ENCODE measurements around the gene ATP11A.

Gene ATP11A

DNA sequence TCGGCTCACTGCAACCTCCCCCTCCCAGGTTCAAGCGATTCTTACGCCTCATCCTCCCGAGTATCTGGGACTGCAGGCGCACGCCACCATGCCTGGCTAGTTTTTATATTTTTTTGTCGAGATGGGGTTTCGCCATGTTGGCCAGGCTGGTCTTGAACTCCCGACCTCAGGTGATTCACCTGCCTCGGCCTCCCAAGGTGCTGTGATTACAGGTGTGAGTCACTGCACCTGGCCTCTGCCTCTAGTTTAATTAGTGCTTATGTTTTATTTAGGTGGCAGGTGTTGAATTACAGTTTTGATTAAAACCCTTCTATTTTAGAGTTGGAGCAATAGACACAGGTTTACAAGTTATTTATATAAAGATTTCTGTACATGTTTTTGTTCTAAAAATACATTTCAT, 42.8 kb downstream of the ATP11A start:
- TF ChIP-seq, protein P1, sequence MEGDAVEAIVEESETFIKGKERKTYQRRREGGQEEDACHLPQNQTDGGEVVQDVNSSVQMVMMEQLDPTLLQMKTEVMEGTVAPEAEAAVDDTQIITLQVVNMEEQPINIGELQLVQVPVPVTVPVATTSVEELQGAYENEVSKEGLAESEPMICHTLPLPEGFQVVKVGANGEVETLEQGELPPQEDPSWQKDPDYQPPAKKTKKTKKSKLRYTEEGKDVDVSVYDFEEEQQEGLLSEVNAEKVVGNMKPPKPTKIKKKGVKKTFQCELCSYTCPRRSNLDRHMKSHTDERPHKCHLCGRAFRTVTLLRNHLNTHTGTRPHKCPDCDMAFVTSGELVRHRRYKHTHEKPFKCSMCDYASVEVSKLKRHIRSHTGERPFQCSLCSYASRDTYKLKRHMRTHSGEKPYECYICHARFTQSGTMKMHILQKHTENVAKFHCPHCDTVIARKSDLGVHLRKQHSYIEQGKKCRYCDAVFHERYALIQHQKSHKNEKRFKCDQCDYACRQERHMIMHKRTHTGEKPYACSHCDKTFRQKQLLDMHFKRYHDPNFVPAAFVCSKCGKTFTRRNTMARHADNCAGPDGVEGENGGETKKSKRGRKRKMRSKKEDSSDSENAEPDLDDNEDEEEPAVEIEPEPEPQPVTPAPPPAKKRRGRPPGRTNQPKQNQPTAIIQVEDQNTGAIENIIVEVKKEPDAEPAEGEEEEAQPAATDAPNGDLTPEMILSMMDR (IDR thresholded peaks at IDR 0.05; ENCODE audit: low read depth, low read length, missing control alignments), result no peak
- no peak overlapping the region for H3K4me3 ChIP-seq (ENCODE audit: low read depth, low read length)
- no peak for DNase-seq (ENCODE audit: low read depth)

DNA sequence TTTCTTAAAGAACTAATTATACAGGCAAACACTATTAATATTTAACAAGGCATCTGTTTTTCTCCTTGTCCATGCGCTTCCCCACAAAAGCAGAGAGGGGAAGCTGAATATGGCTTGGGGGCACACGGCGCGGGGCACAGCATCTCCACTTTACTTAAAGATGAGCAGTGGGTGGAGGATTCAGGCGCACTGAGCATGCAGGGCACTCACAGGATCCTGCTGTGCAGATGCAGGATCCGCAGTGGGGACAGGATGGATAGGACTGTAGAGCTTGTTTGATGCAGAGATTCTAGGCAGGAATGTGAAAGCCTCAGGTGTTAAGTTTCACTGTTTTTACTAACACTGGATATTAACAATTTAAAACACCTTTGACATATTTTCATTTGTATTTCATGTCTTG, 43.3 kb downstream of the ATP11A start:
- H3K4me3 ChIP-seq (ENCODE audit: low read depth, low read length), result no peak overlapping the region
- no peak for DNase-seq (ENCODE audit: low read depth)
- TF ChIP-seq, protein P1 (IDR thresholded peaks at IDR 0.05; ENCODE audit: low read depth, low read length, missing control alignments), result no peak

DNA sequence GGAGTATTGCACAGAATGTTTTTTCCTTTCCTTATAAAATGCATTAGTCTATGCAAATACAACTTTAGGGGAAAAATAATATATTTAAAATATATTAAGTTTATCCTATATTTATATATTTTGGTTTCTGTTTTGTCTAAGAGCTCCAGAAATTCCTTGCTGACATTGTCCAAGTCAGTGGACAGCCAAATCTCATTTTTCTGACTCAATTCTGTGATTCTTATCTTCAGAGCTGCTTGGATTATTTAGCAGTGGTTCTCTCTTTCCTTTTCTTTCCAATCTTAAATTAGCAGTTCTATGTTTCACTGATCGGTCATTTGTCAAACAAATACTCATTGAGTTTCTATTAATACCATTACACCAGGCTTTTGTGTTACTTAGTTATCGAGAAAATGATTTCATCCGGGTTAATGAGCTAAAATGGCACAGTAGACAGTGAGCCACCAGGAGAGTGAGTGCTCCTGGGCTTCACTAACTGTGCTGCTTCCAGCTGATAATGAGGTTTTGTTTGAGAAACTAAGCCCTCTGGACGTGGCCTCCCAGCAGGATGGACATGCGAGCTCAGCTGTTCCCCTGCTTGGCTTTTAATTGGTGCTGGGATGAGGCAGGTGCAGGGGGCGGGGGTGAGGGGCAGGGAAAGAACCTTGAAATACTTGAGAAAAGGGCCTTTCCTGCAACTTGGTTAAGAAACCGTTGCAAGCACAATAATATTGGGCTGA, 44.0 kb downstream of the ATP11A start:
- DNase-seq (ENCODE audit: low read depth), result no peak
- no peak overlapping the region for H3K4me3 ChIP-seq (ENCODE audit: low read depth, low read length)
- TF ChIP-seq, protein P1 (IDR thresholded peaks at IDR 0.05; ENCODE audit: low read depth, low read length, missing control alignments), result no peak

DNA sequence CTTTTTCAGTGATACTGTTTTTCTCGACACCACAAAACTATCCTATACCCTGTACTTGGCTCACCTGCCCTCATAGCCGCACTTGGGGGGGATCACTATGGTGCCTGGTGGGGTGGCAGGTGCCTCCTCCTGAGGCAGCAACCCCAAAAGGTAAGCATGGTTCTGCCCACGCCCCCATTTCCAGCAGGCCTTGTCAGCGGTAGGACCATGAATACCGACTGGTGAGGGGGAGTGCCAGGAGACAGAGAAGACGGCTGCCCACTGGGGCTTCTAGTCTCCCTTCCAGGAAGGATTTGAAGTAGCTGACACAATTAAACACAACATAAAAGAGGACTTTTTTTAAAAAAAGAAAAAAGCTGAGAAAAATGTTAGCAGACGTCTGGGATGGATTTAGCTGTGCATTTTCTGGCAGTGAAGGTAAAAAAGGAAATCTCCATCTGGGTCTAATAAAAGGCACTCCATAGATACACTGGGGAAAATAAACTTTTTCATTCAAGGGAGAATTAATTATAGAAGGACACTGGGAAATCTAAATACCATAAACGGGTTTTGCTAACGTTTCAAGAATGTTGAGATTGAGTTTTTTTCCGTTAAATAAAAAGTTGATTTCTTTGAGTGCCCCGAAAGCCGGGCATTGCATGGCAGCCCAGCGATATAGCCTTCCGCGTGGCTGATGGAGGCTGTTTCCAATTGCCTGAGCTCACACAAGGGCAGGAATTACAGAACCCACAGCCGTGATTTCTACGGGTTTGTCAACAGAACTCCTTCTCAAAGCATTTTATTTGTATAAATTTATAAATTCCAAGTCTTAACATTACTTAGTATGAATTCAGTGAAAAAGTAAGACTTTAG, 45.1 kb downstream of the ATP11A start:
- TF ChIP-seq, protein P1 (IDR thresholded peaks at IDR 0.05; ENCODE audit: low read depth, low read length, missing control alignments), result no peak
- no peak for DNase-seq (ENCODE audit: low read depth)
- H3K4me3 ChIP-seq (ENCODE audit: low read depth, low read length), result no peak overlapping the region

DNA sequence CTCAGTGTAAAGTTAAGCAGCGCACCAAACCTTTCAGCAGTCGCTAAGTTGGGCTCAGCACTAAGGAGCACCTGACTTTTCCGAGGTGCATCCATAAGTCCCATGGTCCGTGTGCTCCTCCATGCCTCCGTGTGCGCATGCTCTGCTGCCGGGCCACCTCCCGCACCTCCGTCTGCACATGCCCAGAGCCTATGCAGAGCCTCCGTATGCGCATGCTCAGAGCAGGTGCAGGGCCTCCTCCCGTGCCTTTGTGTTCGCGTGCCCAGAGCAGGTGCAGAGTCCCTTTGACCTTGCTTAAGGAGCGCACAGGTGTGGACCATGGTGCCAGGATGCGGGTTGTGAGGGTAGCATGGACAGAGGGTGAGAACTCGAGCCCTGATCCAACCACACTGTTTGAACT, 46.0 kb downstream of the ATP11A start:
- TF ChIP-seq, protein P1 (IDR thresholded peaks at IDR 0.05; ENCODE audit: low read depth, low read length, missing control alignments), result no peak
- no peak for DNase-seq (ENCODE audit: low read depth)
- H3K4me3 ChIP-seq (ENCODE audit: low read depth, low read length), result no peak overlapping the region

DNA sequence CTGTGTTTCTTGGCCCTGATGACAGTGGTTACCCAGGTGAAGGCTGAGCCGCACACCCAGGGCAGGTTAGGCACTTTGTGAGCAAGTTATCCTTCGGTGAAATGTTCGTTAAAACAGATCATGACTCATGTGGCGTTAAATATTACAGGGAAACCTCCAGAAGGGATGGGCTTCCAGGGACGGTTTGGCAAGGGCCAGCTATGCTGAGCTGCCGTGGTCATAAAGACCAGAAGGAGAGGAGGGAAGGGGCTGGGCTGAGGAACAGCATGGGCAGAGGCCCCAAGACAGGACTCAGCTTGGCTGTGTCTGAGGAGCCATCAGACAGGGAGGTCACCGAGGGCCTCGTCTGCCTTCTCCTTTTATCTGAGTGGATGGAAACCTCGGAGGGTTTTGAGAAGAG, 47.5 kb downstream of the ATP11A start:
- TF ChIP-seq, protein P1 (IDR thresholded peaks at IDR 0.05; ENCODE audit: low read depth, low read length, missing control alignments), result no peak
- no peak for DNase-seq (ENCODE audit: low read depth)
- no peak overlapping the region for H3K4me3 ChIP-seq (ENCODE audit: low read depth, low read length)
